ENCODE data around the gene C5AR1.

The C5AR1 gene

GRCh38 chr19:47272448-47273312 is 37.0 kb upstream of the C5AR1 start:
- TF ChIP-seq CTCF (IDR thresholded peaks at IDR 0.05; ENCODE audit: poor library complexity, severe bottlenecking) = no peak
- no peaks in the 10 kb centered on the region for H3K9me3 ChIP-seq (ENCODE audit: severe bottlenecking)
- DNase-seq (ENCODE audit: low spot score) = no peak
- peak overlapping the region; percentile 81 for H3K27ac ChIP-seq (ENCODE audit: poor library complexity, severe bottlenecking)
- peaks cover 11% of the 10 kb centered on the region; the same call in 1 of the 2 replicates for H3K36me3 ChIP-seq (ENCODE audit: low read depth)
- peak overlapping the region; percentile 51 for H3K4me3 ChIP-seq (ENCODE audit: severe bottlenecking)
- H3K4me1 ChIP-seq (ENCODE audit: insufficient read depth, poor library complexity, severe bottlenecking) = no peaks in the 10 kb centered on the region
- H3K27me3 ChIP-seq (ENCODE audit: insufficient read depth, poor library complexity, severe bottlenecking) = no peaks in the 10 kb centered on the region
- no peak for ATAC-seq (ENCODE audit: low read depth)

- ATAC-seq (ENCODE audit: low read depth) (peak; percentile 73), DNase-seq (ENCODE audit: low spot score) (peak; percentile 92)
- TF ChIP-seq CTCF (IDR thresholded peaks at IDR 0.05; ENCODE audit: poor library complexity, severe bottlenecking) = peak; percentile 18
- peak overlapping the region; percentile 51 for H3K4me3 ChIP-seq (ENCODE audit: severe bottlenecking)
- H3K36me3 ChIP-seq (ENCODE audit: low read depth) = peaks cover 4% of the 10 kb centered on the region; the same call in 1 of the 2 replicates
- H3K27ac ChIP-seq (ENCODE audit: poor library complexity, severe bottlenecking) = peak overlapping the region; percentile 81
- H3K4me1 ChIP-seq (ENCODE audit: insufficient read depth, poor library complexity, severe bottlenecking) = no peaks in the 10 kb centered on the region
- H3K9me3 ChIP-seq (ENCODE audit: severe bottlenecking) = no peaks in the 10 kb centered on the region
- H3K27me3 ChIP-seq (ENCODE audit: insufficient read depth, poor library complexity, severe bottlenecking) = no peaks in the 10 kb centered on the region
Measured at GRCh38 chr19:47273313-47274070, 36.2 kb upstream of the C5AR1 start.

GRCh38 chr19:47274071-47274890 is 35.4 kb upstream of the C5AR1 start, which contains the start of gene INAFM1:
Gene INAFM1, plus strand, starts transcription at chr19:47274885. Its CDS starts 35 bp downstream, at chr19:47274920.
- TF ChIP-seq CTCF (IDR thresholded peaks at IDR 0.05; ENCODE audit: poor library complexity, severe bottlenecking) = no peak
- ATAC-seq (ENCODE audit: low read depth) (peak; percentile 78), DNase-seq (ENCODE audit: low spot score) (peak; percentile 97)
- Histone ChIP-seq H3K27me3 (ENCODE audit: insufficient read depth, poor library complexity, severe bottlenecking) (no peaks in the 10 kb centered on the region), H3K4me3 (ENCODE audit: severe bottlenecking) (peak within 1 kb of the TSS; percentile 51), H3K36me3 (ENCODE audit: low read depth) (0 out of 2 replicates have a peak, but pooled peaks cover 4% of the 10 kb centered on the region), H3K27ac (ENCODE audit: poor library complexity, severe bottlenecking) (peak within 1 kb of the TSS; percentile 81), H3K4me1 (ENCODE audit: insufficient read depth, poor library complexity, severe bottlenecking) (no peaks in the 10 kb centered on the region), H3K9me3 (ENCODE audit: severe bottlenecking) (no peaks in the 10 kb centered on the region)

GRCh38 chr19:47274891-47275761 is 34.5 kb upstream of the C5AR1 start:
- Histone ChIP-seq H3K36me3 (ENCODE audit: low read depth) (0 out of 2 replicates have a peak, but pooled peaks cover 4% of the 10 kb centered on the region), H3K27ac (ENCODE audit: poor library complexity, severe bottlenecking) (no peak overlapping the region), H3K4me3 (ENCODE audit: severe bottlenecking) (peak overlapping the region; percentile 47), H3K27me3 (ENCODE audit: insufficient read depth, poor library complexity, severe bottlenecking) (no peaks in the 10 kb centered on the region), H3K4me1 (ENCODE audit: insufficient read depth, poor library complexity, severe bottlenecking) (no peaks in the 10 kb centered on the region), H3K9me3 (ENCODE audit: severe bottlenecking) (no peaks in the 10 kb centered on the region)
- no peak for TF ChIP-seq CTCF (IDR thresholded peaks at IDR 0.05; ENCODE audit: poor library complexity, severe bottlenecking)
- DNase-seq (ENCODE audit: low spot score) (peak; percentile 58), ATAC-seq (ENCODE audit: low read depth) (no peak)
